DLD1 (cell line): ENCODE data around the gene MIAT.
"Not testable (repeated sequence)": the region's sequence is repeated elsewhere in the genome, so short reads cannot be mapped to it uniquely, and the experiment has no call there.

Experiments used
- in situ Hi-C: cut with HindIII; loops from 2 replicates; pipeline ENCODE4 v1.10.0; 2017; ENCODE audit warnings: low sequenced_read_pairs

MIAT gene

GRCh38 chr22:26691377-26691716 is 34.0 kb downstream of the MIAT start:
- in situ Hi-C loops, result no loop called here

- in situ Hi-C loops, result no loop called here
These were observed 34.8 kb downstream of the MIAT start for GRCh38 chr22:26692215-26692614.

DNA sequence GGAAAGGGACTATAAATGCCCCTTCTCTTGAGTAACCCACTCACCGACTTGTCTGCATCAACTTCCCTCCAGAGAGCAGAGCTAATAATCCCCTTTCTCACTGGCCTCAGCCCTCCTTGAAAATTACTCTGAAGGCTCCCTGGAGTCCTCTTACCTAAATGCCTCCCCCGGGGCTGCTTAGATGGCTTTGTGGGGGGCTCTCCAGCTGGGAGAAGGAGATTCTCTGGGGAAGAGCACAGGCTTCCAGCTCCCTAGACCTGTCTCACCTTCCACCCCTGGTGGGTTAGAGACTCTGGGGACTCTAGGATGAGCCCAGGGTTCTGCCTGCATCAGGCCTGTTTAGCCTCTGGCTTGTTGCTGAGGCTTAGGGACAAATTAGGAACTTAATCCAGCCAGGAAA is 39.8 kb downstream of the MIAT start:
- in situ Hi-C loops, result no loop called here

GRCh38 chr22:26700462-26700861 is 43.1 kb downstream of the MIAT start:
- in situ Hi-C loops, result no loop called here

- in situ Hi-C loops, result no loop called here
These were observed 43.5 kb downstream of the MIAT start for GRCh38 chr22:26700886-26701285.

DNA sequence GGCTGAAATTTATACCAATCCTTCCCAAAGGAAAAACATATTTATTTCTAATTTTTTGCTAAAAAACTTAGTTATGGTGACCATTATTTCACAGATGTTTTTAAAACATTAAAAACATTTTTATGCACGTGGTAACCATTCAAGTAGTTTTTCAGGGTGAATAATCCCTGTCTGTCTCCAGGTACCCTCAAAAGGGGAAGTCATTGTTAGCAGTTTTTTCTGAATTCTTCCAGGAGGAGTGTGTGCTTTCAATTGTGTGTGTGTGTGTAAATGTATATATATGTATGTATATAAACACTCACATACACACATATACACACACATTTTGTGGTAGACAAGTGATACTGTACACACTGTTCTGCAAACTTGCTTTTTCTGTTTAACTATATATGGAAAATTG is 43.9 kb downstream of the MIAT start:
- in situ Hi-C loops, result no loop called here

DNA sequence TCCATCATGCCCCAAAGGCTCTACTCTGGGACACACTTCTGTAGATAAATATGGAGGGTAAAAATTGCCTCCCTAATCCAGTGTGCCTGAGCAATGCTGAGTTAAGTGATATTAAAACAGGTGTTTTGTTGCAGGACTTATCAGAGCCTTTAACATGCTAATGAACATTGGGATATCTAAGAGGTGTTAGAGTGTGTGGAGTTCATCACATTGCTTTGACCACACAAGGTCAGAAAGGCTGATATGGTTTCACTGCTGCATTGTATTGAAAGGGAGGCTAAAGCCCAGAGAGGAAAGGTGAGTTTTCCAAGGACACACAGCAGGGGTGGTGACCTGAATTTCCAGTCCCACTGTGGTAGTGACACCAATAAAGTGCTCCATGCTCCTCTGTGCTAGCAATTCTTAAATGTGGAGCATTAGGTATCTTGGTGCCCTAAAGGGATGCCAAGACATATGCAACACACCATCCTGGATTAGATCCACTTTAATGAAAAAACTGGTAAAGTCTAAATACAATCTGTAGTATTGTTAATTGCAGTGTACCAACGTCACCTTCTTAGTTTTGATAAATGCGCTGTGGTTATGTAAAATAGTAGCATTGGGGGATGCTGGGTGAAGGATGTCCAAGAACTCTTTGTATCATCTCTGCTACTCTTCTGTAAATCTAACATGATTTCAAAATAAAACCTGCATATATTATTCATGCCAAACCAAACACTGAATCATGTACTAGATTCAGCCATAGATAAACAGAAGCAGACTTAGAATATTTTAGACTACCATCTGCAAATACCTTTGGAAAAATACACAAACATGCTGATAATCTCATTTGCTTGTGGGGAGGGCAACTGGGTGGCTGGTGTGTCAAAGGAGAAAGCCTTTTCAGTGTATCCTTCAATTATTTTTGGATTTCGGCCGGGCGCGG is 45.8 kb downstream of the MIAT start:
- in situ Hi-C loops, result no loop called here

DNA sequence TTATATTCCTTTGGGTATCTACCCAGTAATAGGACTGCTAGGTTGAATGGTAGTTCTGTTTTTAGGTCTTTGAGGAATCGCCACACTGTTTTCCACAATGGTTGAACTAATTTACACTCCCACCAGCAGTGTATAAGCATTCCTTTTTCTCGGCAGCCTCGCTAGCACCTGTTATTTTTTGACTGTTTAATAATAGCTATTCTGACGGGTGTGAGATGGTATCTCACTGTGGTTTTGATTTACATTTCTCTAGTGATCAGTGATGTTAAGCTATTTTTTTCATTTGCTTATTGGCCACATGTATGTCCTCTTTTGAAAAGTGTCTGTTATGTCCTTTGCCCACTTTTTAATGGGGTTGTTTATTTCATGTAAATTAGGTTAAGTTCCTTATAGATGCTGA is 48.0 kb downstream of the MIAT start:
- in situ Hi-C loops, result not testable (repeated sequence)

GRCh38 chr22:26707090-26707489 is 49.7 kb downstream of the MIAT start:
- in situ Hi-C loops, result no loop called here

- in situ Hi-C loops, result no loop called here
These were observed 50.2 kb downstream of the MIAT start for GRCh38 chr22:26707581-26707980.

DNA sequence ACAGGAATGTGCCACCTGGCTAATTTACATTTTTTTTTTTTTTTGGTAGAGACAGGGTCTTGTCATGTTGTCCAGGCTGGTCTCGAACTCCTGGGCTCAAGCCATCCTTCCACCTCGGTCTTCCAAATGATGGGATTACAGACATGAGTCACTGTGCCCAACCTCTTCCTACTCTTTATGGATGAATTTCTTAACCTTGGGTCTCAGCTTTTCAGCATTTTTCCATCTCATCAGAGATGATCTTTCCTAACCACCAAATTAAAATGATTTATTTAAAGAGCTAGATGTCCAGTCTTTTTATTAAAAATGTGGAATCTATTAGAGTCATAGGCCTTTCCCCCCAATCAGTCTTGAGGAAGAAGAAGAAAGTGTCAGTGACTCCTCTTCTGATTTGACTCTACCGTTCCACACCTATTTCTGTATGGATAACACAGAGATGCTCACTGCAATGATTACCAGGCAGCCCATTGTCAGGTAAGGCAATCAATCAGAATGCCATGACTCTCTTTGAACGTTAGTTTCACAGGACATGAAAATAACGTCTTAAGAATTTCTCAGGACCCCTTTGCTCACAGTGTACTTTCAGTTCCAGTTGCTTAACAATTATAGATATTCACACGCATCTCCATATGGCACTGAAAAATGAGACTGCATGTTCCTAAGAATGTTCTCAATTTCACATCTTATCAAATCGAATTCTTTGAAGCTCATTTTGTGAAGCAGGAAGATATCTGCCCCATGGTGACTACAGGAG is 51.0 kb downstream of the MIAT start:
- in situ Hi-C loops, result no loop called here

- in situ Hi-C loops, result no loop called here
These were observed 52.4 kb downstream of the MIAT start for GRCh38 chr22:26709617-26710390.

GRCh38 chr22:26711205-26711963 is 54.0 kb downstream of the MIAT start:
- in situ Hi-C loops, result no loop called here

GRCh38 chr22:26712158-26712557 is 54.8 kb downstream of the MIAT start:
- in situ Hi-C loops, result no loop called here

DNA sequence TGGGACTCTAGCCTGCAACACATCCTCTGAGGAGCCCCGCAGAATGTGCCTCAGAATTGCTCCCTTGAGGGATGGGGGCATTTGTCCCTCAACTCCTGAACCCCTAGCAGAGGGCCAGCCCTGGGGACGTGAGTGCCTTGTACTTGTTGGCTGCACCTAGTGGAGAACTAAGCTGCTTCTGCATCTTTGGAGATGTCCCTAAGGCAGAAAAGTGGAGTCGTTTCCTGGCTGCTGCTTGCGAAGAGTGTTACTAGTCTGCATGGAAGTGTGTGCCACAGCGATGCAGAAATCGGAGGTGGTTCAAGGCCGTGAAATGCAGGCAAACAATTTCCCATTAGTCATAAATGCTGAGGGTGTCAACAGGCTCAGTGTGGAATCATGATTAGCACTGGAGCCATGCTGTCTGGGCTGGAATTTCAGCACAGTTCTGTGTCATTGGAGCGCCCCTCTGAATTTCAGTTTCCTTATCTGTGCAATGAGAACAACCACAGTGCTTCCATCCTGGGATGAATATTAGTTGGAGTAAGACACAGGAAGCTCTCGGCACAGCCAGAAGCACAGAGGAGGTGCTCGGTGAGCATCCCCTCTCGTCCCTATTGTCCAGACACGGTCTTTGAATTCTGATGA is 56.5 kb downstream of the MIAT start:
- in situ Hi-C loops, result no loop called here

DNA sequence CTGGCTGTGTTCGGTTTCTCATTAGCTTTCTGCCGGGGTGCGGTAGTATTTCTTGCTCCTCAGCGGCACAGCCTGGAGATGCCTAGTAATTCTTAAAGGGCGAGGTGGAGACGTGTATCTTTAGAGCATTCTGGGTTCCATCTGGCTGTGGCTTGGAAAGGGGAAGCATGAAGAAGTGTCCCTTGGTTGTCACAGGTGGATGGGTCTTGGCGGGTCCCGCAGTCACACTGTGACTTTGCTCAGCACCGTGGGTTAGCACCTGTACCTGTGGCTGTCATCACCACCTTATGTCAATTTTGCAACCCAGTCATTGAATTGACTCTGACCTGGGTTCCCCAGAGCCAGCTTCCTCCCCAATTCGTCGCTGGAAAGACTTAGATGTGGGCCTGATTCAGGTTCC is 57.6 kb downstream of the MIAT start:
- in situ Hi-C loops, result no loop called here

DNA sequence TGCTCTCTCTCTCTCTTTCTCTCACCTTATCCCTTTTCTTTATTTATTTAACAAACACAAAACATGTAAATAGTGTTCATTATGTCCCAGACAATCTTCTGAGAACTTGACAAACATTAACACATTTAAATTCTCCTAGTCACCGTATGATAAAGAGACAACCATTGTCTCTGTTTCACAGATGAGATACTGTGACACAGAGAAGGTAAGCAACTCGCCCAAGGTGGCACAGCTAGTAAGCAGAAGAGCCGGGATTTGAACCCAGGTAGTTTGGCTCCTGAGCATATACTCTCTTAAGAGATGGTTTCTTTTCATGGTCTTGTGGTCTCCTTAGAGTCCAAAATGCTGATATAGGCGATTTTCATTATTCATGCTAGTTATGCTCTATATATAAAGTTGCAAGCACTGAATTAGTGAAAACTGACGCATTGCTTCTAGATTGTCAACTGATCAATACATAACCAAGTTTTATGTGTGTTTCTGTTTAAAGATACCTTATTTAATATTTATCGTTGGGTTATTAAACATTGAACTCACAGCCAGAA is 58.1 kb downstream of the MIAT start:
- in situ Hi-C loops, result no loop called here

DNA sequence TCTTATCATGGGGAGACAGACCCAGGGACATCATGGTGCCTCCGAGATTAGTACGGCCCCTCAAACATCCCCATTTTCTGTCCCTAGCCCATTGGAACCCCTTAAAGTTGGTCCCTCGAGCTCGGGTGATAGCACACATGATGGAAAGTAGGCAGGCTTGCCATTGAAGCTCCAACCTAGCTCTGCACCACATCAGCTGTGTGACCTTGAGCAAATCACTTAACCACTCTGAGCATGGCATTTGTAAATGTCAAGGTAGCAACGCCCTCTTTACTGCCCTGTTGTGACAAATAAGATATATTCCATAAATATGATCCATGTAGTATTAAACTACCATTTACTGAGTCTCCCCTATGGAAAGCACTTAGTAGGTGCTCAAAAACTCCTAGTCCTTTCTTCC is 61.1 kb downstream of the MIAT start:
- in situ Hi-C loops, result no loop called here

- in situ Hi-C loops, result no loop called here
These were observed 61.5 kb downstream of the MIAT start for GRCh38 chr22:26718905-26719304.

GRCh38 chr22:26722159-26722558 is 64.8 kb downstream of the MIAT start:
- in situ Hi-C loops, result no loop called here
